D721Med (cell line): Measurements from ENCODE around the gene HRC.

Source experiments
- DNase-seq: peaks from one replicate; pipeline ENCODE4 v3.0.0; 2011; ENCODE audit warnings: low spot score; ENCODE audit not compliant: insufficient read length
- FAIRE-seq: peaks from 2 replicates; lab custom pipeline; 2011; peaks lifted over from hg19 to GRCh38; lab: Jason Lieb, UNC
- CTCF ChIP-seq: IDR thresholded peaks from 2 replicates; pipeline ENCODE4 v1.5.1; 2012; ENCODE audit warnings: mild to moderate bottlenecking, control low read depth; ENCODE audit not compliant: insufficient read depth; ENCODE audit errors: missing control alignments

The HRC gene

GRCh38 chr19:49114630-49115363 is 40.4 kb downstream of the HRC start:
- no peak for DNase-seq
- no peak for FAIRE-seq
- TF ChIP-seq CTCF: no peak

- DNase-seq: peak; percentile 85
- no peak for FAIRE-seq
- peak; percentile 43 for TF ChIP-seq CTCF
Measured at GRCh38 chr19:49113762-49114629, 41.2 kb downstream of the HRC start, which contains the start of gene LIN7B. LIN7B (plus strand) TSS chr19:49114370; CDS start chr19:49114405, 35 bp downstream.

GRCh38 chr19:49111218-49111998 is 43.8 kb downstream of the HRC start:
- FAIRE-seq: no peak
- TF ChIP-seq CTCF: no peak

GRCh38 chr19:49110567-49110966 is 44.6 kb downstream of the HRC start:
- no peak for TF ChIP-seq CTCF
- DNase-seq (no peak), FAIRE-seq (no peak)

More at GRCh38 chr19:49111218-49111998, 43.8 kb downstream of the HRC start:
- no peak for DNase-seq

- FAIRE-seq (no peak), DNase-seq (no peak)
- TF ChIP-seq CTCF: no peak
Measured at GRCh38 chr19:49109569-49110233, 45.5 kb downstream of the HRC start.

GRCh38 chr19:49109051-49109450 is 46.1 kb downstream of the HRC start:
- TF ChIP-seq CTCF: no peak
- DNase-seq (no peak), FAIRE-seq (no peak)
